Stimulated activated naive B cell treated with anti-CD40 and anti-IgM and Interleukin-4, amounts not matched to agents 10 μg/mL and 1 μg/mL and 100 μg/mL, for 72 hours (primary cell): ENCODE data around the gene C19orf44.
"Not testable (repeated sequence)": the region's sequence is repeated elsewhere in the genome, so short reads cannot be mapped to it uniquely, and the experiment has no call there.

Source experiments
- ATAC-seq, 2 donors: fragments of 150-1000 bp; cut with Tn5 transposase; replicated peaks; 2 replicates each; pipeline ENCODE4 v1.10.0; 2021; ENCODE audit warnings: moderate library complexity in 1 of 2
- DNase-seq: peaks from one replicate; pipeline ENCODE4 v3.0.0; 2021
- H3K27ac Mint-ChIP-seq: one replicate; pipeline ENCODE4 v1.8.0; 2022; ENCODE audit warnings: mild to moderate bottlenecking, mixed read lengths
- H3K27me3 Mint-ChIP-seq, 2 donors: one replicate each; pipeline ENCODE4 v1.8.0; 2022; ENCODE audit warnings: mixed read lengths in 2 of 2
- H3K36me3 Mint-ChIP-seq, 2 donors: one replicate each; pipeline ENCODE4 v1.8.0; 2022; ENCODE audit warnings: mixed read lengths in 2 of 2, mild to moderate bottlenecking in 1 of 2
- H3K4me1 Mint-ChIP-seq, 2 donors: one replicate each; pipeline ENCODE4 v1.8.0; 2022; ENCODE audit warnings: mixed read lengths in 2 of 2, mild to moderate bottlenecking in 1 of 2
- H3K4me3 Mint-ChIP-seq, 2 donors: one replicate each; pipeline ENCODE4 v1.8.0; 2022; ENCODE audit warnings: mild to moderate bottlenecking in 2 of 2, mixed read lengths in 2 of 2, moderate library complexity in 1 of 2
- H3K9me3 Mint-ChIP-seq, 2 donors: one replicate each; pipeline ENCODE4 v1.8.0; 2022; ENCODE audit warnings: mixed read lengths in 2 of 2, mild to moderate bottlenecking in 1 of 2

C19orf44 gene

GRCh38 chr19:16460454-16460853 is 35.7 kb upstream of the C19orf44 start:
- Mint-ChIP-seq H3K36me3 (peaks cover 22 to 34% of the 10 kb centered on the region in 2 donors), H3K27me3 (no peaks in the 10 kb centered on the region), H3K27ac (no peak overlapping the region), H3K9me3 (no peaks in the 10 kb centered on the region), H3K4me1 (peaks cover 57 to 95% of the 10 kb centered on the region in 2 donors), H3K4me3 (no peak overlapping the region)
- DNase-seq (no peak), ATAC-seq (no peak)

- no peaks in the 10 kb centered on the region for H3K9me3 Mint-ChIP-seq
- H3K27ac Mint-ChIP-seq, result peak overlapping the region; percentile 68
- H3K27me3 Mint-ChIP-seq, result no peaks in the 10 kb centered on the region
- ATAC-seq (no peak), DNase-seq (no peak)
- peaks cover 21 to 29% of the 10 kb centered on the region in 2 donors for H3K36me3 Mint-ChIP-seq
- H3K4me3 Mint-ChIP-seq, result no peak overlapping the region
- peaks cover 55 to 90% of the 10 kb centered on the region in 2 donors for H3K4me1 Mint-ChIP-seq
Measured at GRCh38 chr19:16461630-16462051, 34.6 kb upstream of the C19orf44 start.

GRCh38 chr19:16462757-16463250 is 33.4 kb upstream of the C19orf44 start:
- DNase-seq (no peak), ATAC-seq (no peak)
- H3K9me3 Mint-ChIP-seq, result no peaks in the 10 kb centered on the region
- no peaks in the 10 kb centered on the region for H3K27me3 Mint-ChIP-seq
- H3K4me1 Mint-ChIP-seq, result peaks cover 50 to 88% of the 10 kb centered on the region in 2 donors
- peak overlapping the region; percentile 44 for H3K27ac Mint-ChIP-seq
- no peak overlapping the region for H3K4me3 Mint-ChIP-seq
- H3K36me3 Mint-ChIP-seq, result peaks cover 21 to 34% of the 10 kb centered on the region in 2 donors

GRCh38 chr19:16463341-16463990 is 32.7 kb upstream of the C19orf44 start:
- no peaks in the 10 kb centered on the region for H3K27me3 Mint-ChIP-seq
- ATAC-seq (no peak), DNase-seq (no peak)
- H3K9me3 Mint-ChIP-seq, result no peaks in the 10 kb centered on the region
- H3K36me3 Mint-ChIP-seq, result peaks cover 21 to 37% of the 10 kb centered on the region in 2 donors
- H3K27ac Mint-ChIP-seq, result peak overlapping the region; percentile 44
- H3K4me1 Mint-ChIP-seq, result peaks cover 47 to 88% of the 10 kb centered on the region in 2 donors
- H3K4me3 Mint-ChIP-seq, result no peak overlapping the region

- Mint-ChIP-seq H3K4me3 (no peak overlapping the region), H3K36me3 (peaks cover 21 to 42% of the 10 kb centered on the region in 2 donors), H3K9me3 (no peaks in the 10 kb centered on the region), H3K27ac (peak overlapping the region; percentile 44), H3K27me3 (no peaks in the 10 kb centered on the region), H3K4me1 (peaks cover 48 to 88% of the 10 kb centered on the region in 2 donors)
- DNase-seq, result no peak
- ATAC-seq, result peak in 1 of 2 donors; percentile 48
Measured at GRCh38 chr19:16463991-16464575, 32.1 kb upstream of the C19orf44 start.

GRCh38 chr19:16465239-16465638 is 31.0 kb upstream of the C19orf44 start:
- Mint-ChIP-seq H3K27ac (no peak overlapping the region), H3K9me3 (no peaks in the 10 kb centered on the region), H3K27me3 (no peaks in the 10 kb centered on the region), H3K36me3 (peaks cover 21 to 41% of the 10 kb centered on the region in 2 donors), H3K4me1 (peaks cover 45 to 88% of the 10 kb centered on the region in 2 donors), H3K4me3 (no peak overlapping the region)
- ATAC-seq (no peak), DNase-seq (no peak)

- H3K27me3 Mint-ChIP-seq, ATAC-seq, H3K4me3 Mint-ChIP-seq, DNase-seq, H3K9me3 Mint-ChIP-seq: not testable (repeated sequence)
- peaks cover 21 to 41% of the 10 kb centered on the region in 2 donors for H3K36me3 Mint-ChIP-seq
- peak overlapping the region; percentile 69 for H3K27ac Mint-ChIP-seq
- H3K4me1 Mint-ChIP-seq, result peaks cover 47 to 81% of the 10 kb centered on the region in 2 donors
Measured at GRCh38 chr19:16466802-16467427, 29.3 kb upstream of the C19orf44 start.

- no peak for ATAC-seq
- no peak for DNase-seq
- Mint-ChIP-seq H3K4me3 (no peak overlapping the region), H3K27ac (peak overlapping the region; percentile 69), H3K9me3 (no peaks in the 10 kb centered on the region), H3K4me1 (peaks cover 45 to 74% of the 10 kb centered on the region in 2 donors), H3K36me3 (peaks cover 19 to 41% of the 10 kb centered on the region in 2 donors), H3K27me3 (no peaks in the 10 kb centered on the region)
Measured at GRCh38 chr19:16467581-16467980, 28.6 kb upstream of the C19orf44 start.

GRCh38 chr19:16470541-16470910 is 25.7 kb upstream of the C19orf44 start:
- Mint-ChIP-seq H3K4me1 (peaks cover 33 to 52% of the 10 kb centered on the region in 2 donors), H3K4me3 (peak overlapping the region; percentile 87 to 89), H3K27ac (no peak overlapping the region), H3K36me3 (peaks cover 6 to 21% of the 10 kb centered on the region in 2 donors), H3K27me3 (no peaks in the 10 kb centered on the region), H3K9me3 (no peaks in the 10 kb centered on the region)
- ATAC-seq, result no peak
- DNase-seq, result no peak

GRCh38 chr19:16470911-16471811 is 25.0 kb upstream of the C19orf44 start:
- no peaks in the 10 kb centered on the region for H3K27me3 Mint-ChIP-seq
- H3K36me3 Mint-ChIP-seq, result peaks cover 4 to 19% of the 10 kb centered on the region in 2 donors
- H3K4me3 Mint-ChIP-seq, result peak overlapping the region; percentile 87 to 89
- H3K27ac Mint-ChIP-seq, result peak overlapping the region; percentile 77
- H3K9me3 Mint-ChIP-seq, result no peaks in the 10 kb centered on the region
- peaks cover 31 to 51% of the 10 kb centered on the region in 2 donors for H3K4me1 Mint-ChIP-seq
- ATAC-seq (peak; percentile 44 to 50), DNase-seq (no peak)

GRCh38 chr19:16472559-16472899 is 23.7 kb upstream of the C19orf44 start:
- ATAC-seq, H3K27me3 Mint-ChIP-seq, H3K9me3 Mint-ChIP-seq, DNase-seq: not testable (repeated sequence)
- H3K4me3 Mint-ChIP-seq, result peak overlapping the region; percentile 87 to 89
- peaks cover 0 to 13% of the 10 kb centered on the region in 2 donors for H3K36me3 Mint-ChIP-seq
- H3K4me1 Mint-ChIP-seq, result peaks cover 25 to 39% of the 10 kb centered on the region in 2 donors
- peak overlapping the region; percentile 88 for H3K27ac Mint-ChIP-seq

- peaks cover 0 to 8% of the 10 kb centered on the region in 2 donors for H3K36me3 Mint-ChIP-seq
- no peak for ATAC-seq
Measured at GRCh38 chr19:16472992-16473391, 23.2 kb upstream of the C19orf44 start.

GRCh38 chr19:16473875-16474392 is 22.3 kb upstream of the C19orf44 start:
- H3K4me1 Mint-ChIP-seq, result peaks cover 16 to 25% of the 10 kb centered on the region in 2 donors
- DNase-seq (no peak), ATAC-seq (no peak)
- no peaks in the 10 kb centered on the region for H3K9me3 Mint-ChIP-seq
- H3K27ac Mint-ChIP-seq, result no peak overlapping the region
- H3K36me3 Mint-ChIP-seq, result peaks cover 0 to 4% of the 10 kb centered on the region in 2 donors
- no peaks in the 10 kb centered on the region for H3K27me3 Mint-ChIP-seq
- no peak overlapping the region for H3K4me3 Mint-ChIP-seq

More at GRCh38 chr19:16472992-16473391, 23.2 kb upstream of the C19orf44 start:
- H3K27me3 Mint-ChIP-seq, result no peaks in the 10 kb centered on the region
- no peak for DNase-seq
- H3K9me3 Mint-ChIP-seq, result no peaks in the 10 kb centered on the region
- peak overlapping the region in 1 of 2 donors; percentile 8 for H3K4me3 Mint-ChIP-seq
- H3K27ac Mint-ChIP-seq, result peak overlapping the region; percentile 37
- peaks cover 21 to 35% of the 10 kb centered on the region in 2 donors for H3K4me1 Mint-ChIP-seq
